HG03135 (cell line): Measurements from ENCODE around the gene PSIP1.
"Not testable (repeated sequence)": the region's sequence is repeated elsewhere in the genome, so short reads cannot be mapped to it uniquely, and the experiment has no call there.

Experiments
- ATAC-seq: cut with Tn5 transposase; IDR thresholded peaks from one replicate; pipeline ENCODE4 v1.9.1; 2021; ENCODE audit warnings: mild to moderate bottlenecking, moderate library complexity; ENCODE audit not compliant: unreplicated experiment

The PSIP1 gene

DNA sequence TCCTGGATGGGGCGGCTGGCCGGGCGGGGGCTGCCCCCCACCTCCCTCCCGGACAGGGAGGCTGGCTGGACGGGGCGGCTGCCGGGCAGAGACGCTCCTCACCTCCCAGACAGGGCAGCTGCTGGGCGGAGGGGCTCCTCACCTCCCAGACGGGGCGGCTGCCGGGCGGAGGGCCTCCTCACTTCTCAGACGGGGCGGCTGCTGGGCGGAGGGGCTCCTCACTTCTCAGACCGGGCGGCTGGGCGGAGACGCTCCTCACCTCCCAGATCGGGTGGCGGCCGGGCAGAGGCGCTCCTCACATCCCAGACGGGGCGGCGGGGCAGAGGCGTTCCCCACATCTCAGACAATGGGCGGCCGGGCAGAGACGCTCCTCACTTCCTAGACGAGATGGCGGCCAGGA is 68.5 kb downstream of the PSIP1 start:
- not testable (repeated sequence) for ATAC-seq

GRCh38 chr9:15441841-15442240 is 68.9 kb downstream of the PSIP1 start:
- not testable (repeated sequence) for ATAC-seq

GRCh38 chr9:15438891-15439290 is 71.9 kb downstream of the PSIP1 start:
- no peak for ATAC-seq

DNA sequence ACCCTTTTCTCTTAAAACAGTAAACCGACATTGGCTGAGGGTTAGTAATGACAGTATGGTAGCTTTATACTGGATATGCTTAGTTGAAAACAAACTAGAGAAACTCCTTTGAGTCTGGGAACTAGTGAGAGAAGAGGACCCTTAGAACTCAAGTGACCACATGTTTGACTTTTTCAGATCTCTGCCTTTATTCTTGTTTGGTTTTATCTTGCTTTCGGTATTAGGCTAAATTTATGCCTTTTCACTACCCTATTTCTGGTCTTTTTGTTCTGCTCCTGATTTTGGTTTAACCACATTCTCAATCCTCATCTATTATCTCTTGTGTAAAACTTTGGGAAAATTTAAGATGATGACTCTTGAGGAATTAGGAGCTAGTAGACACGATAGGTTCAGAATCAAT is 77.1 kb downstream of the PSIP1 start:
- no peak for ATAC-seq

GRCh38 chr9:15433191-15433590 is 77.6 kb downstream of the PSIP1 start:
- ATAC-seq = no peak

DNA sequence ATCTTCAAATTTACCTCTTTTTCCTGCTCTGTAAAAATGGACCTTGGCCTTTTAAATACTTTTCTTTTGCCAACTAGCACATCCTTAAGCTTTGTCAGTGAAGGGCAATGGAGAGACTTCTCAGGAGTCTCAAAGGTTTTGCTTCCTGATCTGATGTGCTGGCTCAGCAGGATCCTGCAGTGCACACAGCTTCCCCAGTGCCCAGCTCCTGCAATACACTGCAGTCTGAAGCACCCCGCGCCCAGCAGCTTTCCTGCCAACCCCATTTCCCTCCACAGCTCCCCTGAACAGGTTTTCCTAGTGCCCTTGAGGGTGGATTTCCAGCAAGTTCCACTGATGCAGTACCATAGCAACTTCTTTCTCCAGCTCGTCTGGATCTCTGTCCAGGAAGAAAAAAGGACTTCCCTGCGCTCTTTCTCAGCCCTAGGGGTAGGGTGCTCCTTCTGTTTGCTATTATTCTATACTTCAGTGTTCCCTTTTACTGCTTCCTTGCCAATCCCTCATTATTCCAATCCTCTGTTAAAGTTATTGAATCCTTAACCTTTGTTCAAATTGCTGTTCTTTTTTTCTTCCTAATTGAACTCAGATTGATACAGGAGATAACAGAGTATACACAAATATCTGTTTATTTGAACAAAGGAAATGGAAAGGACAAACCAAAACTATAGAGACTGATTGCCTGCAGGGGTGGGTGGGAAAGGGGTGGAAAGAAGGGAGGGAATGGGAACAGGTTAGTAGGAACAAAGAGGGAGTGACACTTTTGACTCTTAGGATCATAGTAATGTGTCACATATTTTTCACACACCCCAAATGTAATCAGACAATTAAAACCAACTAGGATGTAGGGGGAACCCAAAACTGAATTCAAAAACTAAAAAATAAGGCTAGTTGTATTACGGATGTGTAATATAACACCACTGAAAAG is 79.6 kb downstream of the PSIP1 start:
- ATAC-seq = no peak

DNA sequence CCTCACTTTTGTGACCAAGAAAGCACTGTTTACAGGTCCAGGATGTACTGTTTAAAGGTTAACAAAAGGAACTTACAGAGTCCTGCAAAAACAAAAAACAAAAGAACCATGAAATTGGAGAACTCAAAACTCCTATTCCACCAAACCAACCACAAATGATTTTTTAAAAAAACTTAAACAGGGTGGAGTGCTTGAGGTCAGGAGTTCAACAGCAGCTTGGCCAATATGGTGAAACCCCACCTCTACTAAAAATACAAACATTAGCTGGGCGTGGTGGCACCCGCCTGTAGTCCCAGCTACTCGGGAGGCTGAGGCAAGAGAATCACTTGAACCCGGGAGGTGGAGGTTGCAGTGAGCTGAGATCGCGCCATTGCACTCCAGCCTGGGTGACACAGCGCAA is 83.1 kb downstream of the PSIP1 start:
- ATAC-seq = not testable (repeated sequence)

- ATAC-seq = peak; percentile 36
Measured at GRCh38 chr9:15426019-15426418, 84.8 kb downstream of the PSIP1 start.

DNA sequence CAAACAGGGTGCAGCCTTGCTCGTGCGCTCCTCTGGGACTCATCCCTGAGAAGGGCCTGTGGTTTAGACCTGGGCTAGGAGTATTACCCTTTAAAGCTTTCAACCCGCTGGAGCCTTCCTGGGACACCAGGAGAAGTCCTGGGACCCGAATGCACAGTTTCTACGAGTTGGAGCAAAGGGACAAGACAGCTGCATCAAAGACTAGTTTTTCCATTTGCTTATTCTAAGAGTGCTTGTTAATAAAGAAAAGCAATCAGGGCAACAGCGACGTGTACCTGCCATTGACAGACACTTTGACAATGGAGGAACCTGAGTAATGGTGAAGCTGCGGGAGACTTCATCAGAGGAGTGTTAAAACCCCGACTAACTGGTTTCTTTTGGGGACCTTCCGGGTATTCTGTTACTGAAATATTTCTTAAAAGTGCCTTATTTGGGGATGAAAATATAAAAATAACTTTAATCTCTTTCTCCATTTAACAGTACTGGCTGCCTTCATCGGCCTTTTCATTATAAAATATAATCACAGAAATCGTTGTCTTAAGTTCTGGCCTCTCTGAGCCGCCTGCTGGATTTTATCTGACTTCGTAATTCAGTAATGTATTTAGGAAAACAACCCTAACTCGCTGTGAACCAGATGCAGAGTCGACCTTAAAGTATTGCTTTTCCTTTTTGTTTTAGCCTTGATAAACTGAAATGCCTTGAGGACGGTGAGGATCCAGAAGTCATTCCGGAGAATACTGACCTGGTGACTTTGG is 87.4 kb downstream of the PSIP1 start:
- no peak for ATAC-seq

DNA sequence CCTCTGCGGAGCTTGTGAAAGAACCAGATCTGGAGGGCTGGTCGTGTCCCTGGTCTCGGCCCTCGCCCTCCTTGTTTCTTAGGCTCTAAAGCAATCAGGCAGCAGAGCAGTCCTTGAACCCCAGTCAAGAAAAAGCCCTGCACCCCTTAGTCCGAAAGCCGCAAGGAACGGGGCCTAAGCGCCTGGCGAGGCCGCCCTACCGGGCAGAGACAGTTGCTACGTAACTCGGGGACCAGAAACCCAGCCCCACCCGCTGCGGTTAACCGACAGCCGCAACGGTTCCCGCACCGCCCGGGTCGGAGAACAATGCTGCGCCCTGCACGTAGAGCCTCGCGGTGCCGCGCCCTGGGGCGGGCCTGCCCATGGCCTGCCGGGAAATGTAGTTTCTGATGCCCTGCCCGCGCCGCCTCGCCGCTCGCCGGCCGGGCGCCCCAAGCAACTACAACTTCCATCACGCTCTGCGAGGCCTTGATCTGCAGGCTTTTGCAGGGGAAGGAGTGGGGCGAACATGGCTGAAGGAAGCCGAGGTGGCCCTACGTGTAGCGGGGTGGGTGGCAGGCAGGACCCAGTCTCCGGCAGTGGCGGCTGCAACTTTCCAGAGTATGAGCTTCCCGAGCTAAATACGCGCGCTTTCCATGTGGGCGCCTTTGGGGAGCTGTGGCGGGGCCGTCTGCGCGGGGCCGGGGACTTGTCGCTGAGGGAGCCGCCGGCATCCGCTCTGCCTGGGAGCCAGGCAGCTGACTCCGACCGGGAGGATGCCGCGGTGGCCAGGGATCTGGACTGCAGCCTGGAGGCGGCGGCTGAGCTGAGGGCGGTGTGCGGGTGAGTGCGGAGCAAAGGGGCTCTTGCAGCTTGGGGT is 88.2 kb downstream of the PSIP1 start, which contains the start of gene SNAPC3:
TSS of gene SNAPC3 (plus strand) at position 505 of the 859 bp plus-strand sequence. CDS start at position 509, 4 bp downstream.
- peak; percentile 97 for ATAC-seq

DNA sequence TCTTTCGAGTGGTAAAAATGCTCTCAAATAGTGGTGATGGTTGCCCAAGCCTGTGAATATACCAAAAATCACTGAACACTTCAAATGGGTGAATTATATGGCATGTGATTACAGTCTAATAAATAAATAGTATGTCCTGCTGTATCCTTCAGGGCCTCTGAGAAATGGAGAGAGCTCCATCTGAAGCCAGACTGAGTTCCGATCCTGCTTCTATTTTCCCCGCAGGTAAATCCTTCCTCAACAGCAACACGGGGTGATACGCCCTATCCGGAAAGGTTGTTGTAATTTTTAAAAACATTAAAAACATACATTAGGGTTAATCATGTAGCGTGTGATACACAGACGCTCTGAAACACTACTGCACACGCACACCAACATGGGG is 88.8 kb downstream of the PSIP1 start:
- ATAC-seq = no peak

DNA sequence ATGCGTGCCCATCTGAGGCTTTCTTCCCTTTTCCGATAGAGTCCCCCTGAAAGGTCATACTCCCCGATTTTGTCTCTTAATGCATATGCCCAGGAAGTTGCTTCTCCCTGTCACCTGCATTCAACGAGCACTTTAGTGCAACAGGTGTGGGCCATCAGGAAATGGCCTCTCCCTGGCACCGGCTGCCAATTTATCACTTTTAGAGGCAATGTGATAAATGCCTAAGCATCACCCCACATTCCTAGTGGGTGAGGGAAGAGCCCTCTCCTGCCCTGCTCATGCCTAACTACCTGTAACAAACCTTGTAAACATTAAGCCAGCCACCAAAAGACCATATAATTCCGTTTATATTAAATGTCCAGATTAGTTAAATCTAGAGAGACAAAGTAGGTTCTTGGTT is 89.2 kb downstream of the PSIP1 start:
- no peak for ATAC-seq

DNA sequence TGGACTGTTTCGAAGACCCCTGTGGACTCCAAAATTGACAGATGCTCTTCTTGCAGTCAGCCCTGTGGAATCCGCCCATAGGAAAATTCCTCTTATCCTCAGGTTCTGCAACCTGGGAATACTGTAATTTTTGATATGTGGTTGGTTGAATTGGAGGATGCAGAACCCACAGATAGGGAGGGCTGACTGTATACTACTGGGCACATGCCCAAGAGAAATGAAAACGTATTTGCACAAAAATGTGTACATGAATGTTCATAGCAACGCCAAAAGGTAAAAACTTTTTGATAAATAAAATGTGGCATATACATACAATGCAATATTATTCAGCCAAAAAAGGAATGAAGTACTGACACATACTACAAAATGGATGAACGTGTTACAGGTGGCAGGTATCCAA is 90.0 kb downstream of the PSIP1 start:
- no peak for ATAC-seq

- ATAC-seq = no peak
Measured at GRCh38 chr9:15417626-15418025, 93.1 kb downstream of the PSIP1 start.

GRCh38 chr9:15416880-15417279 is 93.9 kb downstream of the PSIP1 start:
- no peak for ATAC-seq
